Measurements from ENCODE around the gene ASGR2. TPM values are rescaled to one million over a fixed set of nuclear protein-coding genes. Genes with fewer than 3 reads are reported as not detected.

The ASGR2 gene
- total RNA-seq, 1 donor from 2014 or later, result not detected

- no peaks in the 10 kb centered on the region for H3K36me3 ChIP-seq
- no peaks in the 10 kb centered on the region for H3K79me2 ChIP-seq (ENCODE audit: low read depth)
- no peaks in the 10 kb centered on the region for H3F3A ChIP-seq (ENCODE audit: low read depth)
- H3K4me1 ChIP-seq, result no peaks in the 10 kb centered on the region
- no peak overlapping the region for H3K4me2 ChIP-seq
- H3K4me3 ChIP-seq, result no peak overlapping the region
- no peak overlapping the region for H3K27ac ChIP-seq
- H3K27ac Mint-ChIP-seq, result no peak overlapping the region
- no peak overlapping the region for H2AFZ ChIP-seq (replicated peaks)
- TF ChIP-seq EZH2 (IDR thresholded peaks at IDR 0.05) (no peak), EZH2phosphoT487 (IDR thresholded peaks at IDR 0.05) (no peak), CTCF (IDR thresholded peaks at IDR 0.05) (no peak)
- H3K36me3 Mint-ChIP-seq, result no peaks in the 10 kb centered on the region
- no peak overlapping the region for H3K4me3 Mint-ChIP-seq
- H3K9me3 Mint-ChIP-seq, result peaks cover 10% of the 10 kb centered on the region
- no peaks in the 10 kb centered on the region for H4K20me1 ChIP-seq (ENCODE audit: low read depth)
- H3K9ac ChIP-seq, result no peak overlapping the region
- H3K4me1 Mint-ChIP-seq, result no peaks in the 10 kb centered on the region
- H3K27me3 Mint-ChIP-seq (ENCODE audit: insufficient read depth, low read depth), result peaks cover 26% of the 10 kb centered on the region
- H3K9me3 ChIP-seq (ENCODE audit: low read depth), result no peaks in the 10 kb centered on the region
- no peaks in the 10 kb centered on the region for H3K27me3 ChIP-seq
- no peak for DNase-seq (ENCODE audit: low spot score)
Measured at GRCh38 chr17:7074931-7075330, 39.7 kb downstream of the ASGR2 start.

- Histone ChIP-seq H3K27me3 (no peaks in the 10 kb centered on the region), H3K27ac (no peak overlapping the region), H3K9me3 (ENCODE audit: low read depth) (no peaks in the 10 kb centered on the region), H3K36me3 (no peaks in the 10 kb centered on the region), H3K9ac (no peak overlapping the region), H2AFZ (replicated peaks) (no peak overlapping the region), H4K20me1 (ENCODE audit: low read depth) (no peaks in the 10 kb centered on the region), H3K4me3 (no peak overlapping the region), H3K4me1 (no peaks in the 10 kb centered on the region), H3K79me2 (ENCODE audit: low read depth) (no peaks in the 10 kb centered on the region), H3K4me2 (no peak overlapping the region), H3F3A (ENCODE audit: low read depth) (no peaks in the 10 kb centered on the region)
- no peak overlapping the region for H3K27ac Mint-ChIP-seq
- H3K36me3 Mint-ChIP-seq, result peaks cover 5% of the 10 kb centered on the region
- H3K9me3 Mint-ChIP-seq, result peaks cover 23% of the 10 kb centered on the region
- no peak for DNase-seq (ENCODE audit: low spot score)
- no peaks in the 10 kb centered on the region for H3K4me1 Mint-ChIP-seq
- TF ChIP-seq EZH2phosphoT487 (IDR thresholded peaks at IDR 0.05), result no peak
- TF ChIP-seq EZH2 (IDR thresholded peaks at IDR 0.05), result no peak
- TF ChIP-seq CTCF (IDR thresholded peaks at IDR 0.05), result no peak
- peaks cover 14% of the 10 kb centered on the region for H3K27me3 Mint-ChIP-seq (ENCODE audit: insufficient read depth, low read depth)
- no peak overlapping the region for H3K4me3 Mint-ChIP-seq
Measured at GRCh38 chr17:7072406-7072805, 42.2 kb downstream of the ASGR2 start.

- H3F3A ChIP-seq (ENCODE audit: low read depth), result no peaks in the 10 kb centered on the region
- no peak overlapping the region for H3K27ac Mint-ChIP-seq
- no peak overlapping the region for H3K4me2 ChIP-seq
- H3K9me3 ChIP-seq (ENCODE audit: low read depth), result no peaks in the 10 kb centered on the region
- H3K79me2 ChIP-seq (ENCODE audit: low read depth), result no peaks in the 10 kb centered on the region
- no peak overlapping the region for H3K27ac ChIP-seq
- DNase-seq (ENCODE audit: low spot score), result no peak
- H3K9ac ChIP-seq, result no peak overlapping the region
- H4K20me1 ChIP-seq (ENCODE audit: low read depth), result no peaks in the 10 kb centered on the region
- H3K27me3 Mint-ChIP-seq (ENCODE audit: insufficient read depth, low read depth), result peaks cover 11% of the 10 kb centered on the region
- H2AFZ ChIP-seq (replicated peaks), result no peak overlapping the region
- H3K4me3 ChIP-seq, result no peak overlapping the region
- peaks cover 27% of the 10 kb centered on the region for H3K9me3 Mint-ChIP-seq
- H3K4me1 ChIP-seq, result no peaks in the 10 kb centered on the region
- TF ChIP-seq EZH2 (IDR thresholded peaks at IDR 0.05) (no peak), CTCF (IDR thresholded peaks at IDR 0.05) (no peak), EZH2phosphoT487 (IDR thresholded peaks at IDR 0.05) (no peak)
- H3K4me1 Mint-ChIP-seq, result no peaks in the 10 kb centered on the region
- no peaks in the 10 kb centered on the region for H3K36me3 ChIP-seq
- peaks cover 5% of the 10 kb centered on the region for H3K36me3 Mint-ChIP-seq
- H3K27me3 ChIP-seq, result no peaks in the 10 kb centered on the region
- H3K4me3 Mint-ChIP-seq, result no peak overlapping the region
Measured at GRCh38 chr17:7070712-7071111, 43.9 kb downstream of the ASGR2 start.

Data from neural progenitor cell (in vitro differentiated cells).